Astrocyte (in vitro differentiated cells and primary cell): ENCODE results near the gene NBEAL1. TPM values are rescaled to one million over a fixed set of nuclear protein-coding genes. Genes with fewer than 3 reads are reported as not detected.
A peak's percentile ranks its signal among the peaks of the same experiment; 100 is the strongest.
"Not testable (repeated sequence)": the region's sequence is repeated elsewhere in the genome, so short reads cannot be mapped to it uniquely, and the experiment has no call there.

Source experiments
- DNase-seq: peaks from one replicate; pipeline ENCODE4 v3.0.0-alpha.2; 2010; ENCODE audit warnings: low read depth
- FAIRE-seq: peaks from 2 replicates; lab custom pipeline; 2011; peaks lifted over from hg19 to GRCh38; lab: Jason Lieb, UNC
- H2AFZ ChIP-seq: 2 replicates; pipeline ENCODE4 v1.6.0; 2012; ENCODE audit warnings: low read depth, low read length, inconsistent platforms
- H3K27ac ChIP-seq: 2 replicates; pipeline ENCODE4 v1.5.1; 2011; ENCODE audit warnings: low read depth, low read length, inconsistent platforms
- H3K27me3 ChIP-seq: 2 replicates; pipeline ENCODE4 v1.6.0; 2011; ENCODE audit warnings: low read length, inconsistent platforms; ENCODE audit not compliant: insufficient read depth
- H3K36me3 ChIP-seq: 2 replicates; pipeline ENCODE4 v1.5.1; 2011; ENCODE audit warnings: low read length, inconsistent platforms; ENCODE audit not compliant: insufficient read depth
- H3K4me1 ChIP-seq: 2 replicates; pipeline ENCODE4 v1.5.1; 2011; ENCODE audit warnings: low read length, inconsistent platforms; ENCODE audit not compliant: insufficient read depth
- H3K4me2 ChIP-seq: 2 replicates; pipeline ENCODE4 v1.6.0; 2012; ENCODE audit warnings: low read length, inconsistent platforms
- H3K4me3 ChIP-seq: 2 replicates; pipeline ENCODE4 v1.5.1; 2011; ENCODE audit warnings: low read depth, mild to moderate bottlenecking, low read length, inconsistent platforms; ENCODE audit not compliant: insufficient read depth
- H3K79me2 ChIP-seq: 2 replicates; pipeline ENCODE4 v1.6.0; 2012; ENCODE audit warnings: mild to moderate bottlenecking, low read length, inconsistent platforms; ENCODE audit not compliant: insufficient read depth
- H3K9ac ChIP-seq: 2 replicates; pipeline ENCODE4 v1.6.0; 2012; ENCODE audit warnings: mild to moderate bottlenecking, low read length, inconsistent platforms
- H3K9me3 ChIP-seq: 2 replicates; pipeline ENCODE4 v1.5.1; 2012; ENCODE audit warnings: low read depth, mild to moderate bottlenecking, low read length, inconsistent platforms; ENCODE audit not compliant: insufficient read depth
- H4K20me1 ChIP-seq: 2 replicates; pipeline ENCODE4 v1.6.0; 2012; ENCODE audit warnings: low read length, inconsistent platforms; ENCODE audit not compliant: insufficient read depth
- H3K27ac Mint-ChIP-seq: one replicate; pipeline ENCODE4 v1.8.0; 2021; ENCODE audit warnings: mild to moderate bottlenecking, mixed read lengths; ENCODE audit not compliant: unreplicated experiment
- H3K27me3 Mint-ChIP-seq: one replicate; pipeline ENCODE4 v1.8.0; 2021; ENCODE audit warnings: low read depth, mixed read lengths; ENCODE audit not compliant: unreplicated experiment
- H3K36me3 Mint-ChIP-seq: one replicate; pipeline ENCODE4 v1.8.0; 2021; ENCODE audit warnings: low read depth, mixed read lengths; ENCODE audit not compliant: unreplicated experiment
- H3K4me1 Mint-ChIP-seq: one replicate; pipeline ENCODE4 v1.8.0; 2021; ENCODE audit warnings: low read depth, mixed read lengths; ENCODE audit not compliant: unreplicated experiment
- H3K4me3 Mint-ChIP-seq: one replicate; pipeline ENCODE4 v1.8.0; 2021; ENCODE audit warnings: mild to moderate bottlenecking, moderate library complexity, mixed read lengths; ENCODE audit not compliant: unreplicated experiment
- H3K9me3 Mint-ChIP-seq: one replicate; pipeline ENCODE4 v1.8.0; 2021; ENCODE audit warnings: mild to moderate bottlenecking, mixed read lengths; ENCODE audit not compliant: unreplicated experiment
- EZH2 ChIP-seq: IDR thresholded peaks from 2 replicates; pipeline ENCODE4 v1.6.1; 2012; ENCODE audit warnings: mild to moderate bottlenecking, low read length, inconsistent platforms; ENCODE audit not compliant: insufficient read depth
- total RNA-seq: library from RNA; stranded (reverse); gene quantifications from 2 replicates; pipeline ENCODE4 v1.2.1, GENCODE V29; 2021
- TF ChIP-seq, protein P1 (sequence below): IDR thresholded peaks from 2 replicates; pipeline ENCODE4 v1.5.1; 2011; ENCODE audit warnings: low read depth, mild to moderate bottlenecking, inconsistent platforms, low read length, moderate library complexity; ENCODE audit not compliant: insufficient read depth

The NBEAL1 gene
- total RNA-seq, 1 donor from 2014 or later, result 33.4 TPM

DNA sequence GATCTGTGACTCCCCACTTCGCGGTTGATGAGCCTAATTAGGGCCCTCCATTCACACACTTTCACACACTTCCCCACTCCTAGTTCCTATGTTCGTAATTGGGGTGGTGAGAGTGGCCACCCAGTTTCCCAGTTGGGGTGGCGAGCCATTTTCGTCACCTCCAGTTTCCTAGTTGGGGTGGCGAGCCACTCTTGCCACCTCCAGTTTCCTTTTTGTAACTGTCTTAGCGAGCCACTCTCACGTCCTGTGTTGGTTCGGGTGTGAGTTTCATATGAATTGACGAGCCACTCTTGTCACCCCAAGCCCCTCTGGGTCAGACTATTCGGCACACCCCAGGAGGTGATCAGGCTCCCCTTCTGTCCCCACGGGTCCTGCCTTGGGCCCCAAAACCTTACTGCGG lies 238.1 kb downstream of the NBEAL1 start:
- H3K4me3 ChIP-seq, result no peak overlapping the region
- Mint-ChIP-seq H3K27me3 (no peaks in the 10 kb centered on the region), H3K9me3 (peaks cover 3% of the 10 kb centered on the region), H3K4me3 (no peak overlapping the region), H3K4me1 (no peaks in the 10 kb centered on the region), H3K27ac (no peak overlapping the region), H3K36me3 (peaks cover 16% of the 10 kb centered on the region)
- no peaks in the 10 kb centered on the region for H4K20me1 ChIP-seq
- H3K9me3 ChIP-seq, result no peaks in the 10 kb centered on the region
- H3K36me3 ChIP-seq, result peaks cover 16% of the 10 kb centered on the region
- no peaks in the 10 kb centered on the region for H3K27me3 ChIP-seq
- H3K4me1 ChIP-seq, result no peaks in the 10 kb centered on the region
- peaks cover 4% of the 10 kb centered on the region for H3K79me2 ChIP-seq
- H3K9ac ChIP-seq, result no peak overlapping the region
- no peak overlapping the region for H2AFZ ChIP-seq
- TF ChIP-seq EZH2, result no peak
- TF ChIP-seq, protein P1, sequence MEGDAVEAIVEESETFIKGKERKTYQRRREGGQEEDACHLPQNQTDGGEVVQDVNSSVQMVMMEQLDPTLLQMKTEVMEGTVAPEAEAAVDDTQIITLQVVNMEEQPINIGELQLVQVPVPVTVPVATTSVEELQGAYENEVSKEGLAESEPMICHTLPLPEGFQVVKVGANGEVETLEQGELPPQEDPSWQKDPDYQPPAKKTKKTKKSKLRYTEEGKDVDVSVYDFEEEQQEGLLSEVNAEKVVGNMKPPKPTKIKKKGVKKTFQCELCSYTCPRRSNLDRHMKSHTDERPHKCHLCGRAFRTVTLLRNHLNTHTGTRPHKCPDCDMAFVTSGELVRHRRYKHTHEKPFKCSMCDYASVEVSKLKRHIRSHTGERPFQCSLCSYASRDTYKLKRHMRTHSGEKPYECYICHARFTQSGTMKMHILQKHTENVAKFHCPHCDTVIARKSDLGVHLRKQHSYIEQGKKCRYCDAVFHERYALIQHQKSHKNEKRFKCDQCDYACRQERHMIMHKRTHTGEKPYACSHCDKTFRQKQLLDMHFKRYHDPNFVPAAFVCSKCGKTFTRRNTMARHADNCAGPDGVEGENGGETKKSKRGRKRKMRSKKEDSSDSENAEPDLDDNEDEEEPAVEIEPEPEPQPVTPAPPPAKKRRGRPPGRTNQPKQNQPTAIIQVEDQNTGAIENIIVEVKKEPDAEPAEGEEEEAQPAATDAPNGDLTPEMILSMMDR, result no peak
- H3K4me2 ChIP-seq, result no peak overlapping the region
- no peak for FAIRE-seq
- H3K27ac ChIP-seq, result no peak overlapping the region
- no peak for DNase-seq

DNA sequence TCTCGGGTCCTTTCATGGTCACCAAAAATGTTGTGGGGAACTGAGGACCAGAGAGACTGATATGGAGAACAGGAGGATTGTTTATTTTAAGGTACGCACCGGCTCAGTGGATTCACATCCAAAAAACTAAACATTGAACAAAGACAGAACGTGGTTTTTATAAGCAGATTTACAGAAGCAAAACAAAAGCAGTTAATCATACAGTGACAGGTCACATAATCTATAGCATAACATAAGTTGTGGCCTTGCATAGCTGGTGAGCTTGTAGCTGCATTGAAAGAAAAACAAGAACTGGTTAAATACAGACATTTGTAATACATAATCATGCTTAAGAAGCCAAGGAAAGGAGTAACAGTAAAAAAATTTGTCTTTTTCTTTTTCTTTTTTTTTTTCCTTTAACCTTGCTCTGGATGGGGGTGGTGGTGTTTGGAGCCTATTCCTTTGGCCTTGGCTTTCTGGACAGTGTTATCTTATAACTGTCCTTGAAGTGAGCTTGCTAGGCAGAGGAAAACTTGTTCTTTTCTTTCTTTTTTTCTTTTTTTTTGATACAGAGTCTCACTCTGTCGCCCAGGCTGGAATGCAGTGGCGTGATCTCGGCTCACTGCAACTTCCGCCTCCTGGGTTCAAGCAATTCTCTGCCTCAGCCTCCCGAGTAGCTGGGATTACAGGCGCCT lies 238.9 kb downstream of the NBEAL1 start:
- H3K4me2 ChIP-seq, H3K4me1 Mint-ChIP-seq, H3K27me3 ChIP-seq, H3K27me3 Mint-ChIP-seq, H3K9me3 Mint-ChIP-seq, H3K9ac ChIP-seq, H4K20me1 ChIP-seq, H3K79me2 ChIP-seq, H3K27ac ChIP-seq, H2AFZ ChIP-seq, H3K4me1 ChIP-seq, FAIRE-seq, H3K9me3 ChIP-seq, H3K4me3 Mint-ChIP-seq, H3K27ac Mint-ChIP-seq, H3K4me3 ChIP-seq, DNase-seq: not testable (repeated sequence)
- H3K36me3 Mint-ChIP-seq, result peaks cover 16% of the 10 kb centered on the region
- H3K36me3 ChIP-seq, result peaks cover 20% of the 10 kb centered on the region

DNA sequence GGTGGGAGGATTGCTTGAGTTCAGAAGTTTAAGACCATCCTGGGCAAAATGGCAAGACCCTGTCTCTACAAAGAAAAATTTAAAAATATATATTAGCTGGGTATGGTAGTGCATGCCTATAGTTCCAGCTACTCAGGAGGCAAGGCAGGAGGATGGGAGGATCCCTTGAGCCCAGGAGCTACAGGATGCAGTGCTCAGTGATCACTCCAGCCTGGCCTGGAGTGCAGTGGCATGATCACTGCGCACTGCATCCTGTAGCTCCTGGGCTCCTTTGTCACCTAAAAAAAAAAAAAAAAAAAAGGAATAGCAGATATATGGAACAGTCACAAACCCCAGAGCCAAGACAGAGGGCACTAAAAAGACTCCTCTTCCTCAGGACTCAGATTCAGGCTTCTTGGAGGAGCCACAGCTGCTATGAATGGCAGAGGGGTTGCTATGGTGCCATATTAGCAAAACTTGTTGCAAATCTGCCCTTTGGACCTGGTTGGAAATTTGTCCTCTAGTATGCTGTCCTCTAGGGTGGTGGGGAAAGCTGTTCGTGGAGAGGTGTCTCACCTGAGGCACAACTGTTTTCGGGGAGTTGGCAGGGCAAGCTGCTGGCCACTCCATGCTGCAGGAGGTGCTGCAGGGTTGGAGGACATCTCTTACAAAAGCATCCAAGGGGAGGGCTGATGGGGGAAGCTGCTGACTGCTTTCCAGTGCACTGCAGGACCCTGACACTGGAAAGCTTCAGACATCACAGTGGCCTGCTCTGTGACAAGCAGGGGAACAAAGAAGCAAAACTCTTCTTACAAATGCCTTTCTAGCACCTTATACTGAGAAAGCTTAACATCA lies 246.9 kb downstream of the NBEAL1 start:
- H3K4me3 Mint-ChIP-seq, result no peak overlapping the region
- H3K36me3 Mint-ChIP-seq, result no peaks in the 10 kb centered on the region
- Histone ChIP-seq H3K9me3 (no peaks in the 10 kb centered on the region), H3K79me2 (peaks cover 9% of the 10 kb centered on the region), H3K9ac (no peak overlapping the region), H3K36me3 (peaks cover 11% of the 10 kb centered on the region), H2AFZ (no peak overlapping the region), H3K27ac (no peak overlapping the region), H3K27me3 (no peaks in the 10 kb centered on the region), H4K20me1 (peaks cover 7% of the 10 kb centered on the region), H3K4me3 (no peak overlapping the region), H3K4me2 (no peak overlapping the region), H3K4me1 (no peaks in the 10 kb centered on the region)
- H3K4me1 Mint-ChIP-seq, result no peaks in the 10 kb centered on the region
- FAIRE-seq, result no peak
- DNase-seq, result no peak
- H3K27me3 Mint-ChIP-seq, result no peaks in the 10 kb centered on the region
- peak overlapping the region; percentile 7 for H3K27ac Mint-ChIP-seq
- TF ChIP-seq EZH2, result no peak
- TF ChIP-seq, protein P1, result no peak
- H3K9me3 Mint-ChIP-seq, result no peaks in the 10 kb centered on the region

Other genes starting within 250 kb of the NBEAL1 start
- 2.7 and 4.9 TPM in 2 replicates for gene ICA1L, start 143.1 kb upstream of the NBEAL1 start, total RNA-seq
- 53.5 and 60.6 TPM in 2 replicates for gene WDR12, start 103.2 kb upstream of the NBEAL1 start, total RNA-seq
- gene CARF, start 102.6 kb upstream of the NBEAL1 start, total RNA-seq, result 3.6 and 5.3 TPM in 2 replicates
- 14.4 and 17.3 TPM in 2 replicates for gene CYP20A1, start 224.1 kb downstream of the NBEAL1 start, total RNA-seq